Stimulated activated CD8-positive, alpha-beta memory T cell treated with anti-CD3 and anti-CD28 coated beads, Interleukin-12 subunit alpha, Interleukin-12 subunit beta, amount 100 ng/mL, for 24 hours (primary cell): ENCODE data around the gene RASSF3.
A peak's percentile ranks its signal among the peaks of the same experiment; 100 is the strongest.
"Not testable (repeated sequence)": the region's sequence is repeated elsewhere in the genome, so short reads cannot be mapped to it uniquely, and the experiment has no call there.

ENCODE experiments used
- DNase-seq: peaks from one replicate; pipeline ENCODE4 v3.0.0-alpha.2; 2020; ENCODE audit errors: extremely low read depth

The RASSF3 gene

GRCh38 chr12:64595863-64596793, 14.2 kb upstream of the RASSF3 start:
- DNase-seq, result no peak

- no peak for DNase-seq
Measured at GRCh38 chr12:64598831-64599230, 11.5 kb upstream of the RASSF3 start.

GRCh38 chr12:64600164-64600561, 10.1 kb upstream of the RASSF3 start:
- no peak for DNase-seq

GRCh38 chr12:64603183-64603841, 7.0 kb upstream of the RASSF3 start:
- no peak for DNase-seq

GRCh38 chr12:64608901-64609535, 1.3 kb upstream of the RASSF3 start:
- DNase-seq, result no peak

GRCh38 chr12:64609536-64610078, 688 bp upstream of the RASSF3 start:
- no peak for DNase-seq

- DNase-seq, result peak; percentile 42
Measured at GRCh38 chr12:64610660-64611340, 505 bp downstream of the RASSF3 start.

- DNase-seq, result no peak
Measured at GRCh38 chr12:64611341-64612284, 1.3 kb downstream of the RASSF3 start.

GRCh38 chr12:64612843-64613242, 2.5 kb downstream of the RASSF3 start:
- DNase-seq, result no peak

GRCh38 chr12:64613775-64614398, 3.6 kb downstream of the RASSF3 start:
- DNase-seq, result not testable (repeated sequence)

GRCh38 chr12:64616201-64616600, 5.9 kb downstream of the RASSF3 start:
- DNase-seq, result no peak

- no peak for DNase-seq
Measured at GRCh38 chr12:64618953-64619590, 8.8 kb downstream of the RASSF3 start.

- DNase-seq, result no peak
Measured at GRCh38 chr12:64621257-64621942, 11.1 kb downstream of the RASSF3 start.

GRCh38 chr12:64624035-64624434, 13.7 kb downstream of the RASSF3 start:
- no peak for DNase-seq

- no peak for DNase-seq
Measured at GRCh38 chr12:64625243-64626077, 15.2 kb downstream of the RASSF3 start.

- DNase-seq, result not testable (repeated sequence)
Measured at GRCh38 chr12:64626588-64626987, 16.3 kb downstream of the RASSF3 start.

- DNase-seq, result no peak
Measured at GRCh38 chr12:64627771-64628170, 17.5 kb downstream of the RASSF3 start.

GRCh38 chr12:64631197-64631596, 20.9 kb downstream of the RASSF3 start:
- no peak for DNase-seq
